B cell (primary cell): ENCODE results near the gene EPB41L2. TPM values are rescaled to one million over a fixed set of nuclear protein-coding genes. Genes with fewer than 3 reads are reported as not detected.
"Not testable (repeated sequence)": the region's sequence is repeated elsewhere in the genome, so short reads cannot be mapped to it uniquely, and the experiment has no call there.

Source experiments
- ATAC-seq: fragments of 200-7000 bp; cut with Tn5 transposase; one replicate; pipeline ENCODE4 v1.10.0; 2021; ENCODE audit warnings: low read depth, mild to moderate bottlenecking, moderate number of reproducible peaks, moderate library complexity
- CTCF ChIA-PET: fragments of 350-600 bp; sonication (Branson Sonifier 250); formaldehyde crosslinking; loops from one replicate; lab custom pipeline; 2021; ENCODE audit warnings: antibody characterized with exemption, inconsistent platforms; lab: Charles Lee
- POLR2A ChIA-PET: fragments of 350-600 bp; sonication (Branson Sonifier 250); formaldehyde crosslinking; loops from one replicate; lab custom pipeline; 2021; ENCODE audit warnings: antibody characterized with exemption; lab: Charles Lee
- DNase-seq: peaks from one replicate; pipeline ENCODE4 v3.0.0; 2013
- H2AFZ ChIP-seq: 2 replicates; pipeline ENCODE4 v1.6.1; 2012; ENCODE audit warnings: mild to moderate bottlenecking, low read depth, low read length; ENCODE audit not compliant: insufficient read depth, poor library complexity, severe bottlenecking
- H3K27ac ChIP-seq, 2 donors: 1 replicate in 1 of 2; 2 replicates in 1 of 2; pipeline ENCODE4 v1.5.1; 2012 to 2013; ENCODE audit warnings: low read length in 2 of 2, mild to moderate bottlenecking in 2 of 2, moderate library complexity in 1 of 2
- H3K27me3 ChIP-seq, 4 experiments: fragments of 200-600 bp in 1 of 4; sonication (generic) in 1 of 4; replicated peaks in 1 of 4; 1 replicate in 2 of 4; 2 replicates in 2 of 4; pipeline versions ENCODE4 v1.6.1 to v1.7.0; 2013 to 2016; ENCODE audit warnings: low read length in 3 of 4, mild to moderate bottlenecking in 2 of 4, mixed read lengths in 1 of 4, moderate library complexity in 1 of 4; ENCODE audit not compliant: insufficient read depth in 4 of 4, control insufficient read depth in 3 of 4; ENCODE audit errors: control extremely low read depth in 1 of 4
- H3K36me3 ChIP-seq, 2 experiments: replicated peaks in 1 of 2; 1 replicate in 1 of 2; 2 replicates in 1 of 2; pipeline versions ENCODE4 v1.6.1 to v1.7.1; 2013; ENCODE audit warnings: low read length in 1 of 2; ENCODE audit not compliant: insufficient read depth in 2 of 2, control insufficient read depth in 1 of 2; ENCODE audit errors: control extremely low read depth in 1 of 2, extremely low read depth in 1 of 2
- H3K4me1 ChIP-seq, 2 donors: fragments of 200-600 bp in 1 of 2; sonication (generic) in 1 of 2; 1 replicate in 1 of 2; 2 replicates in 1 of 2; pipeline versions ENCODE4 v1.5.1 to v1.6.1; 2013 to 2017; ENCODE audit warnings: low read length in 2 of 2; ENCODE audit not compliant: control insufficient read depth in 2 of 2, insufficient read depth in 2 of 2
- H3K4me2 ChIP-seq: replicated peaks from 2 replicates; pipeline ENCODE3; 2012; ENCODE audit warnings: mild to moderate bottlenecking, low read depth, low read length; ENCODE audit not compliant: poor library complexity, severe bottlenecking
- H3K4me3 ChIP-seq, 5 experiments: fragments of 200-600 bp in 1 of 5; sonication (generic) in 1 of 5; 1 replicate in 3 of 5; 2 replicates in 2 of 5; pipeline versions ENCODE4 v1.5.1 to v1.7.0; 2011 to 2016; ENCODE audit warnings: low read length in 4 of 5, mild to moderate bottlenecking in 4 of 5, low read depth in 2 of 5, control low read depth in 1 of 5, moderate library complexity in 1 of 5; ENCODE audit not compliant: insufficient read depth in 1 of 5; ENCODE audit errors: control extremely low read depth in 1 of 5, extremely low read depth in 1 of 5
- H3K79me2 ChIP-seq: fragments of 200-600 bp; sonication (generic); one replicate; pipeline ENCODE4 v1.6.0; 2016; ENCODE audit warnings: low read length; ENCODE audit not compliant: control insufficient read depth, insufficient read depth
- H3K9ac ChIP-seq: fragments of 200-600 bp; sonication (generic); 2 replicates; pipeline ENCODE4 v1.6.1; 2017; ENCODE audit warnings: mild to moderate bottlenecking, low read length, moderate library complexity
- H3K9me3 ChIP-seq, 3 donors: one replicate each; pipeline versions ENCODE4 v1.6.1 to v1.7.1; 2013; ENCODE audit warnings: low read length in 2 of 3; ENCODE audit not compliant: control insufficient read depth in 2 of 3, insufficient read depth in 1 of 3; ENCODE audit errors: control extremely low read depth in 1 of 3
- H4K20me1 ChIP-seq: 2 replicates; pipeline ENCODE4 v1.6.0; 2012; ENCODE audit warnings: mild to moderate bottlenecking, low read length; ENCODE audit not compliant: insufficient read depth, control insufficient read depth, poor library complexity, severe bottlenecking
- H3K27ac Mint-ChIP-seq: one replicate; pipeline ENCODE4 v1.8.0; 2021; ENCODE audit warnings: mixed read lengths
- H3K27me3 Mint-ChIP-seq: one replicate; pipeline ENCODE4 v1.8.0; 2021; ENCODE audit warnings: mixed read lengths
- H3K4me1 Mint-ChIP-seq: one replicate; pipeline ENCODE4 v1.8.0; 2021; ENCODE audit warnings: mixed read lengths
- H3K4me3 Mint-ChIP-seq: one replicate; pipeline ENCODE4 v1.8.0; 2021; ENCODE audit warnings: mixed read lengths
- H3K9me3 Mint-ChIP-seq: one replicate; pipeline ENCODE4 v1.8.0; 2022; ENCODE audit warnings: mixed read lengths; ENCODE audit not compliant: insufficient read depth
- EZH2 ChIP-seq: IDR thresholded peaks from 2 replicates; pipeline ENCODE4 v1.6.1; 2012; ENCODE audit warnings: borderline replicate concordance, low read depth, mild to moderate bottlenecking, moderate library complexity, low read length; ENCODE audit not compliant: insufficient read depth, poor library complexity, severe bottlenecking
- WGBS: methylation state at CpG from one replicate; pipeline ENCODE4 v1.1.5; 2013; ENCODE audit warnings: missing lambda C conversion rate; ENCODE audit not compliant: insufficient coverage; 5-methylcytosine and 5-hydroxymethylcytosine counted together
- intact Hi-C: fragments of 100-400 bp; cut with micrococcal nuclease; formaldehyde crosslinking; loops from one replicate; pipeline ENCODE4 v1.10.0; 2022
- polyA plus RNA-seq: library from polyadenylated mRNA; depleted of rRNA; stranded (reverse); fragments of >200 nt; gene quantifications from 2 replicates; pipeline ENCODE4 v1.2.3, GENCODE V29; 2012
- total RNA-seq, 2 donors: library from RNA; stranded (reverse); fragments of 120-200 nt in 1 of 2; gene quantifications; 1 replicate in 1 of 2; 2 replicates in 1 of 2; pipeline versions ENCODE4 v1.2.3 to v1.2.4, GENCODE V29; 2013 to 2022
- TF ChIP-seq, protein P1 (sequence below): fragments of 200-600 bp; IDR thresholded peaks from one replicate; pipeline ENCODE4 v1.8.0; 2022; ENCODE audit warnings: antibody characterized with exemption, mild to moderate bottlenecking

Gene EPB41L2
- total and polyA plus RNA-seq, 2 donors (not counting 1 experiment from before 2014, with no cell fraction given), result 17.8 to 61.0 TPM

- Mint-ChIP-seq H3K27me3 (no peaks in the 10 kb centered on the region), H3K4me3 (no peak overlapping the region), H3K4me1 (peaks cover 7% of the 10 kb centered on the region), H3K9me3 (peaks cover 2% of the 10 kb centered on the region), H3K27ac (no peak overlapping the region)
- Histone ChIP-seq H2AFZ (no peak overlapping the region), H3K79me2 (peaks cover 38% of the 10 kb centered on the region), H4K20me1 (peaks cover 13% of the 10 kb centered on the region), H3K27ac (no peak overlapping the region), H3K9me3 (peaks cover 0 to 8% (median 0%) of the 10 kb centered on the region in 3 donors), H3K36me3 (no peaks in the 10 kb centered on the region), H3K4me2 (no peak overlapping the region), H3K27me3 (no peaks in the 10 kb centered on the region), H3K4me3 (no peak overlapping the region), H3K9ac (no peak overlapping the region), H3K4me1 (no peaks in the 10 kb centered on the region)
- intact Hi-C loops, result no loop called here
- ATAC-seq, result no peak
- CTCF ChIA-PET, result no interaction called here
- no CpG with 5 or more reads among the region's 6 CpGs for WGBS
- DNase-seq, result no peak
- POLR2A ChIA-PET, result no interaction called here
- TF ChIP-seq EZH2, result no peak
- TF ChIP-seq, protein P1, sequence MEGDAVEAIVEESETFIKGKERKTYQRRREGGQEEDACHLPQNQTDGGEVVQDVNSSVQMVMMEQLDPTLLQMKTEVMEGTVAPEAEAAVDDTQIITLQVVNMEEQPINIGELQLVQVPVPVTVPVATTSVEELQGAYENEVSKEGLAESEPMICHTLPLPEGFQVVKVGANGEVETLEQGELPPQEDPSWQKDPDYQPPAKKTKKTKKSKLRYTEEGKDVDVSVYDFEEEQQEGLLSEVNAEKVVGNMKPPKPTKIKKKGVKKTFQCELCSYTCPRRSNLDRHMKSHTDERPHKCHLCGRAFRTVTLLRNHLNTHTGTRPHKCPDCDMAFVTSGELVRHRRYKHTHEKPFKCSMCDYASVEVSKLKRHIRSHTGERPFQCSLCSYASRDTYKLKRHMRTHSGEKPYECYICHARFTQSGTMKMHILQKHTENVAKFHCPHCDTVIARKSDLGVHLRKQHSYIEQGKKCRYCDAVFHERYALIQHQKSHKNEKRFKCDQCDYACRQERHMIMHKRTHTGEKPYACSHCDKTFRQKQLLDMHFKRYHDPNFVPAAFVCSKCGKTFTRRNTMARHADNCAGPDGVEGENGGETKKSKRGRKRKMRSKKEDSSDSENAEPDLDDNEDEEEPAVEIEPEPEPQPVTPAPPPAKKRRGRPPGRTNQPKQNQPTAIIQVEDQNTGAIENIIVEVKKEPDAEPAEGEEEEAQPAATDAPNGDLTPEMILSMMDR, result no peak
These were observed 71.5 kb downstream of the EPB41L2 start for GRCh38 chr6:130991422-130992137.

GRCh38 chr6:130987539-130987938 is 75.5 kb downstream of the EPB41L2 start:
- H4K20me1 ChIP-seq, H3K27ac ChIP-seq, H3K4me3 Mint-ChIP-seq, H2AFZ ChIP-seq, H3K9ac ChIP-seq, intact Hi-C loops, H3K4me1 ChIP-seq, ATAC-seq, H3K27me3 Mint-ChIP-seq, H3K27me3 ChIP-seq, DNase-seq, H3K27ac Mint-ChIP-seq, POLR2A ChIA-PET, H3K36me3 ChIP-seq, H3K4me2 ChIP-seq, H3K4me3 ChIP-seq, CTCF ChIA-PET: not testable (repeated sequence)
- peaks cover 22% of the 10 kb centered on the region for H3K4me1 Mint-ChIP-seq
- peaks cover 0 to 16% (median 10%) of the 10 kb centered on the region in 3 donors for H3K9me3 ChIP-seq
- peaks cover 12% of the 10 kb centered on the region for H3K9me3 Mint-ChIP-seq
- 86% methylated on average over 5 of the region's 5 CpGs for WGBS
- H3K79me2 ChIP-seq, result peaks cover 48% of the 10 kb centered on the region
